GM19324 (cell line): ENCODE results near the gene FPR2.

Experiments
- ATAC-seq: cut with Tn5 transposase; IDR thresholded peaks from one replicate; pipeline ENCODE4 v1.9.1; 2021; ENCODE audit warnings: mild to moderate bottlenecking, moderate library complexity; ENCODE audit not compliant: unreplicated experiment, low FRiP score

Gene FPR2

DNA sequence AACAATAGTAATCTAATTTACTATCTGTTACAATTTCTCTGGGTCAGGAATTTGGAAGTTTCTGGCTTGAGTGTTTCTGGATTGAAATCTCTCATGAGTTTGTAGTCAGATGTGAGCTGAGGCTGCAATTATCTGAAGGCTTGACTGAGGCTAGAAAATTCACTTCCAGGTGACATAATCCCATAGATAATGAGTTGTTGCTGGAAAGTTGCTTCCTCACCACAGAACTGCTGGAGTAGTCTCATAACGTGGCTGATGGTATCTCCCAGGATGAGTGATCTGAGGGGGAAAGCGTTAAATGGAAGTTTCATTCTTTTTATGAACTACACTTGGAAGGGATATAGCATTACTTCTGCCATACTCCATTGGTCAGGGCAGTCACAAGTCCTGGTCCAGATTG lies 18.7 kb downstream of the FPR2 start:
- ATAC-seq, result no peak

- no peak for ATAC-seq
Observed at GRCh38 chr19:51780270-51780669, 19.3 kb downstream of the FPR2 start.

- no peak for ATAC-seq
Observed at GRCh38 chr19:51781999-51782398, 21.0 kb downstream of the FPR2 start.

DNA sequence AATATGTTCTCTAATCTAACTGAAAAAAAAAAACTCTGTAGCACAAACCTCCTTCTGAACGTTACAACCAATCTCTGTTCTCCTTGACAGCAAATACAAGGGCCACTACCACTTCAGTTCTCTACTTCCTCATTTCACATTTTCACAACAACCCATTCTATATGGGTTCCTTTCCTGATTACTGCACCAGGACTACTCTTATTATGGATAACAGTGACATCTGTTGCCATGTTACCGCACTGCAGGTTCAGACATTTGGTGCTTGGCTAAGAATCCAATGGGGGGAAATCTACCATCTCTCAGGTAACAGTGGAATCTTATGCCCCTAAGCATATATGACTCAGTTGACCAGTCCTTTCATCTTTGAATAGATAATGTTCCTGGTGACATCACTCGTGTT lies 22.4 kb downstream of the FPR2 start:
- no peak for ATAC-seq

DNA sequence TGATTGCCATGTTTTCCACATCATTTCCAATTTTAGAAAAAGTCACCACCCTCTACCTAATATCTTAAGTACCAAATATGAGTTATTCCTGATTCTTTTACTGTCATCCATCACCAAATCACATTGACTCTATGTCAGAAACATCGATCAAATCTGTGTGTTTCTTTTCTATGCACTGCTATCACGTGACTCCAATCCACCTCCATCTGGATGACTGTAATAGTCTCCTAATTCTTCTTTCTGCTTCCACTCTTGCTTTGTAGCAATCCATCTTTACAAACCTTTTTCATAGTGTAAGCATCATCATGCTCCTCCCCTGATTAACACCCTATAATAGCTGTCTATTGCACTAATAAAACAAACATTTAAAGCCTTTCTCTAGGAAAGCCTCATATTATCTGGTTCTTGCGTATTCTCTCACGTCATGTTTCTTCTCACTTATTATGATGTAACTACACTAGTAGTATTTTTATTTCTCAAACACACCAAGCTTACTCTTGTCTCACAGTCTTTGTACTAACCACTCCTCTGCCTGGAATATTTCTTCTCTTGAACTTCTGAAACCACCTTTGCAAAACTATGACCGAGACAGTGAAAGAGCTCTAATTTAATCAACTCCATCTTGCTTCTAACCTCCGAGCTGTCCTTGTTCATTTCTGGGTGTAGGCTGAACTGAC lies 23.3 kb downstream of the FPR2 start:
- ATAC-seq, result no peak

- ATAC-seq, result no peak
Observed at GRCh38 chr19:51784922-51785690, 24.1 kb downstream of the FPR2 start.

- no peak for ATAC-seq
Observed at GRCh38 chr19:51786646-51787494, 25.9 kb downstream of the FPR2 start.

GRCh38 chr19:51788029-51788428 lies 27.0 kb downstream of the FPR2 start:
- ATAC-seq, result no peak

- ATAC-seq, result no peak
Observed at GRCh38 chr19:51789061-51789795, 28.2 kb downstream of the FPR2 start.

DNA sequence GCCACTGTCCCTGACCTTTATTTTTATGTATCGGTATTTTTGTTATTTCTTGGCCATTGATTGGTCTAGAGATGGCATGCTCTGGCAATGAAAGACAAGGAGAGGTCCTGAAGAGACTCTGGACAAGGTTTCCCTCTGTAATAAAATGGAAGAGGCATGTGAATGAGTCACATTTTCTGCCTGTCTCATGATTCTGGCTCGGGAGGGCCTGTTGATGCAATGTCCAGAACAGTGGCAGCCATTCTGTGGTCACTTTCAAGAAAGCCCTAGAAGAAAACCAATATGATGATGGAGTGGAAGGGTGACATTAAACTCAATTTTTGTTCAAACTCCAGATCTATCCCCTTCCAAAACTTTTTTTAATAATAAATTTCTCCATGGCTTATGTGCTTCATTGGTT lies 32.0 kb downstream of the FPR2 start:
- no peak for ATAC-seq

GRCh38 chr19:51793994-51794393 lies 33.0 kb downstream of the FPR2 start:
- no peak for ATAC-seq

GRCh38 chr19:51794885-51795490 lies 34.0 kb downstream of the FPR2 start, which contains the start of gene FPR3:
Gene FPR3, plus strand, starts transcription at chr19:51795157. Its CDS starts 28,592 bp downstream, at chr19:51823749.
- ATAC-seq, result no peak

GRCh38 chr19:51796195-51796679 lies 35.3 kb downstream of the FPR2 start:
- ATAC-seq, result no peak

GRCh38 chr19:51797480-51797879 lies 36.5 kb downstream of the FPR2 start:
- ATAC-seq, result no peak

- ATAC-seq, result no peak
Observed at GRCh38 chr19:51798062-51798461, 37.1 kb downstream of the FPR2 start.

GRCh38 chr19:51799034-51799773 lies 38.2 kb downstream of the FPR2 start:
- no peak for ATAC-seq

DNA sequence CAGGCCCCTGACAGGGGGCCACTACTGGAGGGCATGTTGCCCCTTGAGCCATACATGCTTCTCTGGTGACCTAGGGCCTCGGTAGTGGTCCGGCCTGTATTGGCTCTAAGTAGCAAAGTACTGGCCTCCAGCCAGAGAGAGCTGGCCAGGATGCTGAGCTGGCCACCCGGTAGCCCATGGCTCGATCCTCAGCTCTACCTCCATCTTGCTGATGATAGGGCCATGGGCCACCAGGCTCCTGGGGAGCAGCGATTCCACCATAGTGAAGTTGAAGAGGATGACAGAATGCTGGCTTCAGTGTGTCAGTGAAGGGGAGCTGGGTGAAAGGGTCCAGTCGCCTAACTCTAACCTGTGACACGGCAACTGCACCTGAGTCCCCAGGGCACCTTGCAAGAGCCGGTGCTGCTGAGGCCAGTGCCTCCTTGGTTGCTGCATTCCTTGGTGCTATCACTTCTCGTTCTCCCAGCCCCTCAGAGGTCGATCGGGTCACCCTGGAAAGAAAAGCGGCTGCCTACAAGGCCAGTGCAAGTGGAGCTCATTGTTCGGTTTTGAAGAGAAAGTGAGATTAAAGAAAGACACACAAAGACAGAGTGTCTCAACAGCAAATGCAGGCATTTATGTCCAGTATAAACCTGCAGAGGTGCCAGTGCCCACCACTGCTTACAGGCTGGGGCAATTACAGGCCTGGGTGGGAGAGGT lies 38.9 kb downstream of the FPR2 start:
- no peak for ATAC-seq

GRCh38 chr19:51800473-51801244 lies 39.7 kb downstream of the FPR2 start:
- ATAC-seq, result no peak
